ENCODE results near the gene PRR18. TPM values are rescaled to one million over a fixed set of nuclear protein-coding genes. Genes with fewer than 3 reads are reported as not detected.
A peak's percentile ranks its signal among the peaks of the same experiment; 100 is the strongest.

The PRR18 gene
- total RNA-seq, 1 experiment from 2014 or later, result not detected

DNA sequence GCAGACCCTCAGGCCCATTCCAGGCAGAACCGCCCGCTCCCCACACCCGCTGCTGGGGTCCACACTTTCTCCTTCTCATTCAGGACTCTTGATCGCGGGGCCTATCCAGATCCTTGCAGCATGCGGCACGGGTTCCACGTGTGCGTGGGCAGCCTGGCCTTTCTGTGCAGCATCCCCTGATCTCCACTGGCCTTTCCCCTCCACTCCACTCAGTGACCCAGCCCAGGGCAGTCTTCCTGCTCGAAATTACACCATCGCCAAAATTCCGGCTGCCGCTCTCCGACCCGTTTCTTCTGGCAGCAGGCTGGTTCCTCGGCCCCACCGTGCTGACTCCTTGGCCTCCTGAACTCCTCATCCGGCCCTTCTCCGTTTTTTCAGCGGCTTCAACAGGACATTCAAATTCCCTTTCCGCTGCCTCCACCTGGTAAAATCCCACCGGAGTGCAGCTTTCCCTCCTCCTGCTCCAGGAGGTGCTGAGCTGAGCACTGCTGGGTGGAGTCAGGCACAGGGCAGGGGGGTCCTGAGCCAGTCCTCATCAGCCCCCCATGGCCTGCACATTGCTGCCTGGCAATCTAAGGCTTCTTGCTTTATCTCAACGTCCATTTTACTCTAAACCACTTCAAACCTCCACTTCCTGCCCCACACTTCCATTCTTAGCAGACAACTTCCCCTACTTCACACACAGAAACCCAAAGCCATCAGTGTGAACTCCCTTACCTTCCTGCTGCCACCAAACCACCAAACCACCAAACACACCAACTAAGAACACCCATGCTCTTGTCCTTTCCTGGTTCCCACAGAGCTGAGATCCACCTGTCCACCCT is 25.2 kb upstream of the PRR18 start:
- Histone ChIP-seq H3K56ac (ENCODE audit: insufficient read length, low read depth, low read length) (no peak overlapping the region), H4K5ac (ENCODE audit: insufficient read length, low read depth, low read length) (no peak overlapping the region), H2BK15ac (ENCODE audit: low read depth, low read length) (no peak overlapping the region), H2AK5ac (ENCODE audit: insufficient read length, low read length) (no peak overlapping the region), H3K79me2 (ENCODE audit: insufficient read depth, low read length) (peaks cover 39% of the 10 kb centered on the region; the same call in 1 of the 2 replicates), H4K91ac (ENCODE audit: insufficient read length, low read depth, low read length) (no peak overlapping the region), H4K8ac (replicated peaks; ENCODE audit: insufficient read length, low read depth, low read length) (no peak overlapping the region), H3K14ac (ENCODE audit: insufficient read depth, low read length) (no peak overlapping the region), H3K4ac (ENCODE audit: low read depth, low read length) (no peak overlapping the region), H3K27me3 (ENCODE audit: insufficient read depth, low read length) (no peaks in the 10 kb centered on the region), H3K79me1 (ENCODE audit: insufficient read depth, low read depth, low read length, poor library complexity, severe bottlenecking) (peaks cover 18% of the 10 kb centered on the region), H3K27ac (ENCODE audit: insufficient read length, low read depth, low read length) (no peak overlapping the region), H4K20me1 (ENCODE audit: control insufficient read depth, insufficient read depth, insufficient read length) (no peaks in the 10 kb centered on the region), H3K9ac (ENCODE audit: extremely low read depth, insufficient read length, low read length) (no peak overlapping the region), H2BK5ac (ENCODE audit: insufficient read length, low read length) (no peak overlapping the region), H3K23me2 (ENCODE audit: insufficient read length, low read depth, low read length, poor library complexity, severe bottlenecking) (no peaks in the 10 kb centered on the region), H3K4me2 (ENCODE audit: insufficient read depth, insufficient read length, low read length) (no peak overlapping the region), H3K23ac (ENCODE audit: insufficient read length, low read depth, low read length) (no peak overlapping the region), H2BK20ac (ENCODE audit: low read depth, low read length, poor library complexity, severe bottlenecking) (no peak overlapping the region), H2BK120ac (ENCODE audit: low read depth, low read length, poor library complexity, severe bottlenecking) (no peak overlapping the region), H3K18ac (ENCODE audit: insufficient read length, low read depth, low read length) (no peak overlapping the region), H3T11ph (ENCODE audit: low read length) (no peak overlapping the region), H2BK12ac (ENCODE audit: insufficient read length, low read depth, low read length) (no peak overlapping the region), H3K4me1 (ENCODE audit: insufficient read depth, low read length) (no peaks in the 10 kb centered on the region), H3K9me3 (ENCODE audit: control insufficient read depth, low read depth, low read length) (no peaks in the 10 kb centered on the region), H2AFZ (ENCODE audit: low read length) (no peak overlapping the region)
- Mint-ChIP-seq H3K27ac (peak overlapping the region; percentile 10 to 78 (median 61)), H3K27me3 (ENCODE audit: low read depth) (no peaks in the 10 kb centered on the region), H3K4me3 (no peak overlapping the region; a peak in 1 of 5 replicates), H3K36me3 (ENCODE audit: insufficient read depth in 1 of 3, low read depth in 3 of 3) (peaks cover 22 to 47% (median 24%) of the 10 kb centered on the region in 3 experiments; a peak in 6 of 7 replicates), H3K9me3 (no peaks in the 10 kb centered on the region), H3K4me1 (peaks cover 24 to 28% of the 10 kb centered on the region in 2 experiments)
- DNase-seq, result no peak
- no CpG with 5 or more reads among the region's 23 CpGs for WGBS (ENCODE audit: extremely low coverage, insufficient read length, low lambda C conversion rate)
- TF ChIP-seq, protein P1, sequence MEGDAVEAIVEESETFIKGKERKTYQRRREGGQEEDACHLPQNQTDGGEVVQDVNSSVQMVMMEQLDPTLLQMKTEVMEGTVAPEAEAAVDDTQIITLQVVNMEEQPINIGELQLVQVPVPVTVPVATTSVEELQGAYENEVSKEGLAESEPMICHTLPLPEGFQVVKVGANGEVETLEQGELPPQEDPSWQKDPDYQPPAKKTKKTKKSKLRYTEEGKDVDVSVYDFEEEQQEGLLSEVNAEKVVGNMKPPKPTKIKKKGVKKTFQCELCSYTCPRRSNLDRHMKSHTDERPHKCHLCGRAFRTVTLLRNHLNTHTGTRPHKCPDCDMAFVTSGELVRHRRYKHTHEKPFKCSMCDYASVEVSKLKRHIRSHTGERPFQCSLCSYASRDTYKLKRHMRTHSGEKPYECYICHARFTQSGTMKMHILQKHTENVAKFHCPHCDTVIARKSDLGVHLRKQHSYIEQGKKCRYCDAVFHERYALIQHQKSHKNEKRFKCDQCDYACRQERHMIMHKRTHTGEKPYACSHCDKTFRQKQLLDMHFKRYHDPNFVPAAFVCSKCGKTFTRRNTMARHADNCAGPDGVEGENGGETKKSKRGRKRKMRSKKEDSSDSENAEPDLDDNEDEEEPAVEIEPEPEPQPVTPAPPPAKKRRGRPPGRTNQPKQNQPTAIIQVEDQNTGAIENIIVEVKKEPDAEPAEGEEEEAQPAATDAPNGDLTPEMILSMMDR (conservative IDR thresholded peaks at IDR 0.05), result no peak
